Measurements from ENCODE around the gene SMTN.

DNA sequence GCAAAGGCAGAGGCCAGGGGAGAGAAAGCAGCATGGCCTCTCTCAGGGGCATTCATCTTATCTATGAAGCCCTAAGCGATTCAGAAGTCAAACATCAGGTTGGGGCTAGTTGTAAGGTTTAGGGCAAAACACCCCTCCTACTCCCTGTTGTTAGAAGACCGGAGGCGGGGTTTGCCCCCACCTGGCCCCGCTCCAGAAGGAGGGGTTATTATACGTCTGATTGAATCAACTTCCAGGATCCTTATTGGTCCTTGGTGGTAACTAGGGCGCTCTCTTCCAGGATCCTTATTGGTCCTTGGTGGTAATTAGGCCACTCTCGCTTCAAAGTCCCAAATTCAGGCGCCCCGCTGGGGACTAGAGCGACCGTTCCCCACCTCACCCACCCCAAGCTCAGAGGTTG, 12.1 kb upstream of the SMTN start:
- TF ChIP-seq, protein P1, sequence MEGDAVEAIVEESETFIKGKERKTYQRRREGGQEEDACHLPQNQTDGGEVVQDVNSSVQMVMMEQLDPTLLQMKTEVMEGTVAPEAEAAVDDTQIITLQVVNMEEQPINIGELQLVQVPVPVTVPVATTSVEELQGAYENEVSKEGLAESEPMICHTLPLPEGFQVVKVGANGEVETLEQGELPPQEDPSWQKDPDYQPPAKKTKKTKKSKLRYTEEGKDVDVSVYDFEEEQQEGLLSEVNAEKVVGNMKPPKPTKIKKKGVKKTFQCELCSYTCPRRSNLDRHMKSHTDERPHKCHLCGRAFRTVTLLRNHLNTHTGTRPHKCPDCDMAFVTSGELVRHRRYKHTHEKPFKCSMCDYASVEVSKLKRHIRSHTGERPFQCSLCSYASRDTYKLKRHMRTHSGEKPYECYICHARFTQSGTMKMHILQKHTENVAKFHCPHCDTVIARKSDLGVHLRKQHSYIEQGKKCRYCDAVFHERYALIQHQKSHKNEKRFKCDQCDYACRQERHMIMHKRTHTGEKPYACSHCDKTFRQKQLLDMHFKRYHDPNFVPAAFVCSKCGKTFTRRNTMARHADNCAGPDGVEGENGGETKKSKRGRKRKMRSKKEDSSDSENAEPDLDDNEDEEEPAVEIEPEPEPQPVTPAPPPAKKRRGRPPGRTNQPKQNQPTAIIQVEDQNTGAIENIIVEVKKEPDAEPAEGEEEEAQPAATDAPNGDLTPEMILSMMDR (IDR thresholded peaks at IDR 0.05), result no peak
- TF ChIP-seq POLR2A (IDR thresholded peaks at IDR 0.05) (no peak), POLR2AphosphoS5 (IDR thresholded peaks at IDR 0.05) (no peak)

Measured in upper lobe of left lung (tissue), 4 donors.